GM13977 (cell line): Measurements from ENCODE around the gene TACR1.
"Not testable (repeated sequence)": the region's sequence is repeated elsewhere in the genome, so short reads cannot be mapped to it uniquely, and the experiment has no call there.

Source experiments
- DNase-seq: peaks from one replicate; pipeline ENCODE4 v3.0.0; 2012; ENCODE audit warnings: low spot score
- in situ Hi-C: fragments of 300-500 bp; cut with MboI; formaldehyde crosslinking; loops from one replicate; pipeline ENCODE4 v1.12.0; 2022; ENCODE audit warnings: low sequenced_read_pairs, low pct_unique_long_range_greater_than_20kb, mixed read lengths, inconsistent platforms; ENCODE audit not compliant: unreplicated experiment
- TF ChIP-seq, protein P1 (sequence below): IDR thresholded peaks from 2 replicates; pipeline ENCODE4 v1.5.1; 2012; ENCODE audit warnings: mild to moderate bottlenecking, control low read depth; ENCODE audit not compliant: insufficient read depth; ENCODE audit errors: extremely low read depth, missing control alignments

TACR1 gene

DNA sequence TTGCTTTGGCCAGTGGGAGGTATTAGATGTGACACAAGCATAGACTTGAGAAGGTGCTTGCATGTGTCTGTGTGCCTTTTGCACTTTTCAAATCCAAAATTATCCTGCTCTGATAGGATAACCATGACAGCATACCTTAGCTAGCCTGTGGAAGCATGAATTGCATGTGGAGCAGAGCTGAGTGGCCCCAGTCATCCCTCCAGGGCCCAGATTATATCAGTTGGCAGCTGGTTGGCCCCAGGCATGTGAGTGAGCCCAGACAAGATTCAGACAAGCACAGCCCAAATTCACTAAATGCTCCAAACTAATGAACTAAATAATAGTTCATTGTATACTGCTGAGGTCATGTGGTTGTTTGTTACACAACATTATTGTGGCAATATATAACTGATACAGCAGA is 18.8 kb downstream of the TACR1 start:
- in situ Hi-C loops, result no loop called here
- TF ChIP-seq, protein P1, sequence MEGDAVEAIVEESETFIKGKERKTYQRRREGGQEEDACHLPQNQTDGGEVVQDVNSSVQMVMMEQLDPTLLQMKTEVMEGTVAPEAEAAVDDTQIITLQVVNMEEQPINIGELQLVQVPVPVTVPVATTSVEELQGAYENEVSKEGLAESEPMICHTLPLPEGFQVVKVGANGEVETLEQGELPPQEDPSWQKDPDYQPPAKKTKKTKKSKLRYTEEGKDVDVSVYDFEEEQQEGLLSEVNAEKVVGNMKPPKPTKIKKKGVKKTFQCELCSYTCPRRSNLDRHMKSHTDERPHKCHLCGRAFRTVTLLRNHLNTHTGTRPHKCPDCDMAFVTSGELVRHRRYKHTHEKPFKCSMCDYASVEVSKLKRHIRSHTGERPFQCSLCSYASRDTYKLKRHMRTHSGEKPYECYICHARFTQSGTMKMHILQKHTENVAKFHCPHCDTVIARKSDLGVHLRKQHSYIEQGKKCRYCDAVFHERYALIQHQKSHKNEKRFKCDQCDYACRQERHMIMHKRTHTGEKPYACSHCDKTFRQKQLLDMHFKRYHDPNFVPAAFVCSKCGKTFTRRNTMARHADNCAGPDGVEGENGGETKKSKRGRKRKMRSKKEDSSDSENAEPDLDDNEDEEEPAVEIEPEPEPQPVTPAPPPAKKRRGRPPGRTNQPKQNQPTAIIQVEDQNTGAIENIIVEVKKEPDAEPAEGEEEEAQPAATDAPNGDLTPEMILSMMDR, result no peak
- DNase-seq, result no peak

DNA sequence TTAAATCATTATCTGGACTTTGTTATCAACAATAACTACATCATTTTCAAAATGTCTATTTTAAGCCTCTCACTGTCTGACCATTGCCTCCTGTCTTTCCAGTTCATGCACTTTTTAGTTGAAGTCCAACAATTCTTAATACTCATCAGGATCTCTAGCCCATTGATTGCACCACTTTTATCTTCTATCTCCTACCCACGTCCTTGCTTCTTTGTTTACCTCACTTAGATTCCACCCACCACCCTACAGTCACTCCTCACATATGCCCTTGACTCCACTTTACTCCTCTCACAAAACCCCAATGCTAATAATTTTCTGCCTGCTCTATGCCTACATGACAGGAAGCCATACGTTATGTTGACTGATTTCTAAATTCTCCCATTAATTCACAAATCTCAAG is 21.9 kb downstream of the TACR1 start:
- in situ Hi-C loops, result no loop called here
- no peak for DNase-seq

DNA sequence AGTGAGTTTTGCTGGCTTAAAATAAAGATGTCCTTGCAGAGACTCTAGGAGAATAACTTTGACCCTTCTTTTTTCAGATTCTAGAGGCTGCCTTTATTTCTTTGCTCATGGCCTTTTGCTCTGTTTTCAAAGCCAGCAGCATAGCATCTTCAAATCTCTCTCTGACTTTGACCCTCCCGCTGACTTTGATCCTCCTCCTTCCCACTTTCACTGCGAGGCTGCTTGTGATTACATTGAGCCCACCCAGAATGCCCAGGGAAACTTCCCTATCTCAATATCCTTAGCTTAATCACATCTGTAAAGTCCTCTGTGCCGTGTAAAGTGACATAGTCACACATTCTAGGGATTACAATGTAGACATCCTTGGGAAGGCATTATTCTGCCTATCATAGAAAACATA is 23.9 kb downstream of the TACR1 start:
- TF ChIP-seq, protein P1, result no peak
- in situ Hi-C loops, result no loop called here
- DNase-seq, result no peak

More for the DNA sequence above, 21.9 kb downstream of the TACR1 start:
- TF ChIP-seq, protein P1, result no peak

DNA sequence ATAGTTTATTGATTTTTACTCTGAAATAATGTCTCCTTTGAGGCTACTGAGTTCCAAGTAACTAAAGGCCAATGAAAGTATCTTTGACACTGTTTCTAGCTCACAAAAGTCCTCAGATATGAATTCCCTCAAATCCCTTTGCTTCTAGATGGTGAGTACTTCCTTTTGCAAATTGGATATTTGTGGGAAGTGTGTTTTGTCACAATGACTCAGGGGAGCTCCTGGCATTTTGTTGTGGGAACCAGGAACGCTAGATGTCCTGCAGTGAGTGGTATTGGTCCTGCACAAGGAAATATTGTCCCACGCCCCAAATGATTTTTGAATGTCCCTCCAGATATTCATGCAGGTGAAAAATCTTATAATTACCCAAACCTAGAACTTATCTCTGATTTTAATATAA is 24.3 kb downstream of the TACR1 start:
- DNase-seq, result no peak

DNA sequence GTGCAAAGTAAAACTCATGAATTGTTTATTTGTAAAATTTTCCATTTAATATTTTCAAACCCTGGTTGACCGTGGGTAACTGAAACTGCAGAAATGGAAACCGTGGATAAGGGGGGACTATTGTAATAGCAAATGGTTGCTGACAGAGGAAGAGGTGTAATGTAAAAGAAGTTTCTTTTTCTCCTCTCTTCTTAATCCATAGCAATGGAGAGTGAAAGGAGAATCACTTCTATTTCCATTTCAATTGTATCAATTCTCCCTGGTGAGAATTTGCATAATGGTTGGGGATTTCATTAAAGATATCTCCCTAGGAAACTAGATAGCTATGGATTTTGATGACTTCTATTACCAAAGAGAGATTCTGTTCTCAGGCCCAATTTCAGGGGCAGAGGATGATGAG is 24.8 kb downstream of the TACR1 start:
- TF ChIP-seq, protein P1, result no peak
- DNase-seq, result no peak
- in situ Hi-C loops, result no loop called here

More for the DNA sequence above, 24.3 kb downstream of the TACR1 start:
- in situ Hi-C loops, result no loop called here
- TF ChIP-seq, protein P1, result no peak

DNA sequence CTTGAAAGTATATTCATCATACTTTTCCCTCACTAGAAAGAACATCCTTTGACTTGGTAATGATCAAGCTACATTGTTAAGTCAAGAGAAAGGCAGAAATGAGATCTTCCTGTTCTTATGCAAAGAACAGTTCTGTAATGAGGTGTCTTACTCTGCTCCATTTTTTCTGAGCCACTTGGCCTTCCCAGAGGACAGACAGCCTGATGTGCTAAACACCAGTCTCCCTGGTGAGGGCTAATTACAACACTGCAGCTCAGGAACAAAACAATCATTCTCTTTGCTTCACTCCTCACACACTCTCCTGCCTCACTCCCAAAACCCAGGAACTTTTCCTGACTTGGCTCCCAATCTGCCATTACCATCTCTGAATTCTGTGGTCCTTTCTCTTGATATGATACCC is 25.6 kb downstream of the TACR1 start:
- no peak for DNase-seq
- TF ChIP-seq, protein P1, result no peak
- in situ Hi-C loops, result no loop called here

DNA sequence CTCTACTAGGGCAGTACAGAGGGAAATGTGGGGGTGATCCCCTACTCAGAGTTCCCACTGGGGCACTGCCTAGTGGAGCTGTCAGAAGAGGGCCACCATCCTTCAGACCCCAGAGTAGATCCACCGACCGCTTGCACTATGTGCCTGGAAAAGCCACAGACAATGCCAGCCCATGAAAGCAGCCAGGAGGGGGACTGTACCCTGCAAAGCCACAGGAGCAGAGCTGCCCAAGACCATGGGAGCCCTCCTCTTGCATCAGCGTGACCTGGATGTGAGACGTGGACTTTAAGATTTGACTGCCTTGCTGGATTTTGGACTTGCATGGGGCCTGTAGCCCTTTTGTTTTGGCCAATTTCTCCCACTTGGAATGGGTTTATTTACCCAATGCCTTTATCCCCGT is 27.9 kb downstream of the TACR1 start:
- DNase-seq, in situ Hi-C loops: not testable (repeated sequence)
